Mesenteric fat pad (tissue), 1 donor: ENCODE results near the gene RBMY1F. TPM values are rescaled to one million over a fixed set of nuclear protein-coding genes. Genes with fewer than 3 reads are reported as not detected.
"Not testable (repeated sequence)": the region's sequence is repeated elsewhere in the genome, so short reads cannot be mapped to it uniquely, and the experiment has no call there.

Experiments
- DNase-seq: peaks from one replicate; pipeline ENCODE4 v3.0.0-alpha.2; 2020; ENCODE audit warnings: low spot score
- long read RNA-seq: library from polyadenylated mRNA; unstranded; transcript quantifications from one replicate; pipeline ENCODE4 v2.0.0, GENCODE V29; 2020
- total RNA-seq: library from RNA; stranded (reverse); fragmentation: NEBNext Ultra II Directional; extraction: Animal tissue kit (Norgen Biotek cat#: 25700); gene quantifications from one replicate; pipeline ENCODE4 v1.2.1, GENCODE V29; 2021
- donor health status: DM: yes; HTN: yes; CAD: no.

RBMY1F gene
- not detected for total RNA-seq
- long read RNA-seq: 0 reads

GRCh38 chrY:22182823-22183222 is at the start of gene RBMY1F:
RBMY1F (minus strand) TSS chrY:22182923; CDS start chrY:22180969, 1,954 bp downstream.
- not testable (repeated sequence) for DNase-seq

- DNase-seq: not testable (repeated sequence)
These were observed 31.6 kb downstream of the RBMY1F start for GRCh38 chrY:22151144-22151543.

- DNase-seq: not testable (repeated sequence)
These were observed 41.6 kb downstream of the RBMY1F start for GRCh38 chrY:22141011-22141695.

GRCh38 chrY:22134719-22135118 is 48.0 kb downstream of the RBMY1F start:
- not testable (repeated sequence) for DNase-seq

GRCh38 chrY:22130494-22130893 is 52.2 kb downstream of the RBMY1F start:
- not testable (repeated sequence) for DNase-seq

Other genes with a start within 250 kb of the RBMY1F start
- gene RBMY1J, start 220.5 kb upstream of the RBMY1F start, total RNA-seq: not detected